Measurements from ENCODE around the gene LAT.
A peak's percentile ranks its signal among the peaks of the same experiment; 100 is the strongest.

Gene LAT

DNA sequence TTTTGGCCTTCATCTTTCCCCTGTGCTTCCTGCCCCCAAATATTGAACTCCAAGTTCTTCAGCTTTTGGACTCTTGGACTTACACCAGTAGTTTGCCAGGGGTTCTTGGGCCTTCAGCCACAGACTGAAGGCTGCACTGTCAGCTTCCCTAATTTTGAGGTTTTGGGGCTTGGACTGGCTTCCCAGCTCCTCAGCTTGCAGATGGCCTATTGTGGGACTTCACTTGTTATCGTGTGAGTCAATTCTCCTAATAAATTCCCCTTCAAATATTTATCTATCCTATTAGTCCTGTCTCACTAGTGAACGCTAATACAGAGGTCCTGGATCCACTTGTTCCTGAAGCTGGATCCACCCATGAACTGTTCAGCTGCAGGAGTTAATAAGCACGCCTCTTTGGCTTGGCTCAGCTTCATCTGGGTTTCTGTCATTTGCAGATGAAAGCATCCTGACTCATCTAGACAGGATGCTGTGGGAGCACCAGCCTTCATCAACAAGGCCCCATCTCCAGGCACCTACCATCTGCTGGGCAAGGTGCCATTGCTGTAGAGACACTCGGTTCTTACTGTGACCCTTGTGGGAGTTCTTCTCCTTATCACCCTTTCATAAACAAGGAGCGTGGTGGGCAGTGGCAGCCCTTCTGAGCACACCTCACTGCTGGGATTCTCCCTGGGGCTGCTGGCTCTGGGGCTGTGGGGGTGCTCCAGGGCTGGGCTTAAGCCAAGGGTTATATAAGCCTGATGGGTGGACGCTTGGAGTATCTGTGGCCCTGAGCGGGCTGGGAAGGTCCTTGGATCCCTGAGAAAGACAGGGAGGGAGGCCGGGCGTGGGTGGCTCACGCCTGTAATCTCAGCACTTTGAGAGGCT lies 23.1 kb downstream of the LAT start:
- DNase-seq (ENCODE audit: low read depth in 2 of 2), result no peak

DNA sequence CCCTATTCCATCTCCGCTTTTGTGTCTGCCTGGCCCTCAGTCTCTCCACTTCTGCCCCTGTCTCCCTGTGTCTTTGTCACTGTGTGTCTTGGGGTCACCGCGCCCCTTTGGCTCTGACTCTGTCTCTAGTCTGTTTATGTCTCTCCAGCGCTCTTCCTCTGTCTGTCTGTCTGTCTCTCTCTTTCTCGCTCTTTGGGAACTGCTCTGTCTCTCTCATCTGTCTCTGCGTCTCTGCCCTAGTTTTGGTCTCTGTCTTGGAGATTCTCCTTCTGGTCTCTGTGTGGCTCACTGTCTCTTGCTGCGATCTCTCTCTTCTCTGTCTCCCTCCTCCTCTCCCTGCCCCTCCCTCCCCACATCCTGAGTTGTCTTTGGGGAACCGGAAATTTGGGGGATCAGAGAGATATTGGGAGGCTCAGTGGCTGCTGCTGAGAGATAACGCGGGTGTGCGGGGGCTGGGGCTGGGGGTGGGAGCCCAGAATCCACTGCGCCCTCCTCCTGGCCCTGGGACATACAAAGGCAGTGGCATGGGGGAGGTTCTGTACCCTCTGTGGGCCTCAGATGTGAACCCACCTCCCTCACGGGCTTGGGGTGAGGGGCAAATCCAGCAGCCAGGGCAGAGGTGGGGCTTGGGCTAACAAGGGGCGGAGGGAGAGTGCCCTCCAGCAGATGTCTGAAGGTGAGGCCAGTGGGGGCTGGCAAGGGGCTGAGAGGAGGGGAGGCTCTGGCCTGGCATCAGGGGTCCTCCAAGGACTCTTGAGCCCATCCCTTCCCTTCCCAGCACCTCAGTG lies 24.4 kb downstream of the LAT start:
- no peak for DNase-seq (ENCODE audit: low read depth in 2 of 2)

DNA sequence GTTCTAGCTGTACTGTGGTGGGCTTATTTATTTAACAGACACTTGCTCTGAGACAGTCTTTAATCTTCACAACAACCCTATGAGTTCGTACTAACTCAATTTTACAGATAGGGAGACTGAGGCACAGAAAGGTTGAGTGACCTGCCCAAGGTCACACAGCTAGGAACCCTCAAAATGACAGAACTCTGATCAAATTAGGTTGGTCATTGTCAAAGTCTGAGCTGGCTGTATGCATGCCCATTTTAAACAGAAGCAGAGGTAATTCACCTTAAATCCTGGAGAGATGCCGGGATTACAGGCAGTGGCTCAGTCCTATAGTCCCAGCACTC lies 24.9 kb downstream of the LAT start:
- no peak for DNase-seq (ENCODE audit: low read depth in 2 of 2)

DNA sequence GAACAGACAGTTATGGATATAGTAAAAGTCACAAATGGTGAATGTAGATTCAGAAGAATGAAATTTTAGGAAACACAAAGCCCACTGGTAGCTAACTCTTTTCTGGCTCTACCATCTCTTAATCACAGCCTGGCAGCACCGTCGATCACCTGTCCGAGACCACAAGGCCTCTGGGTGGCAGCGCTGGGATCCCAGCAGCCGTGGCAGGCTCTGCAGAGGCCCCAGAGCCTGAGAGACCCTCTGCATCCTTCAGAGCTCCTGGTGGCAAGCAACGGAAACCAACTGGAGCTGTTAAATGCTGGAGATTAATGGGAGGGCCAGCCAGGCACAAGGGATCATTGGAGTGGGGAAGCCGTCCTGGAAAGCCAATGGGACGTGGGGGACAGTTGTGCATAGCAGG lies 26.3 kb downstream of the LAT start:
- no peak for DNase-seq (ENCODE audit: low read depth in 2 of 2)

DNA sequence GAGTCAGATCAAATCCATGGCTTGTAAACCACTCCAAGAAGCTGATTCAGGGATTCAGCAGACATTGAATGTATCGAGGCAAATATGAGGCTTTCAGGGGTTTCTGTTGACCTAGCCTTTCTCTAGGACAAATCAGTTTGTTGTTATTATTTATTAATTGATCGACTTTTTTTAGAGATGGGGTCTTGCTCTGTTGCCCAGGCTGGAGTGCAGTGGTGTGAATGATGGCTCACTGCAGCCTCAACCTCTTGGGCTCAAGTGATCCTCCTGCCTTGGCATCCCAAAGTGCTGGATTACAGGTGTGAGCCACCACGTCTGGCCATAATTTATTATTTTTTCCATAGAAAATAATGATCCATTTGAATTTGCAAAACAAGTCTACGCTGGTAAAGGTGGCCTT lies 27.0 kb downstream of the LAT start:
- no peak for DNase-seq (ENCODE audit: low read depth in 2 of 2)

DNA sequence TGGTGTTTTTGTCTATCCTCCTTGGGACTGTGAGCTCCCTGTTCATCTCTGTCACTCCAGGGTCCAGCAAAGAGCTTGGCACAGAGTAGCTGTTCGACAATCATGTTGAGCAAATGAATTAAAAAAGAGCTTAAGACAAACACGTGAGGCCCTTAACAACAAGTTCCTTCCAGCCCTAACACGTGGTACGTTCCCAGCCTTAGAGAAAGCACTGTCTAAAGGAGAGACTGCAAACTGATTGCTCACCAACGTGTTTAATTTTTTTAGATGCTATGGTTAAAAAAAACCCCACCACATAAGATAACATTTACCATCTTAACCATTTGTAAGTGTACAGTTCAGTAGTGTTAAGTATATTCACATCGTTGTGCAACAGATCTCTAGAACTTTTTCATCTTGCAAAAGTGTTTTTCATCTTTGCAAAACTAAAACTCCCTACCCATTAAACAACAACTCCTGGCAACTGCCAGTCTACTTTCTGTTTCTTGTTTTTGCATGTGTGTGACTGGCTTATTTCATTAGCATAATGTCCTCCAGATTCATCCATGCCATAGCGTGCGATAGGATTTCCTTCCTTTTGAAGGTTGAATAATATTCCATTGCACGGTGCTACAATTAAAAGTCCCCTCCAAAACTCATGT lies 28.2 kb downstream of the LAT start:
- DNase-seq (ENCODE audit: low read depth in 2 of 2), result no peak

DNA sequence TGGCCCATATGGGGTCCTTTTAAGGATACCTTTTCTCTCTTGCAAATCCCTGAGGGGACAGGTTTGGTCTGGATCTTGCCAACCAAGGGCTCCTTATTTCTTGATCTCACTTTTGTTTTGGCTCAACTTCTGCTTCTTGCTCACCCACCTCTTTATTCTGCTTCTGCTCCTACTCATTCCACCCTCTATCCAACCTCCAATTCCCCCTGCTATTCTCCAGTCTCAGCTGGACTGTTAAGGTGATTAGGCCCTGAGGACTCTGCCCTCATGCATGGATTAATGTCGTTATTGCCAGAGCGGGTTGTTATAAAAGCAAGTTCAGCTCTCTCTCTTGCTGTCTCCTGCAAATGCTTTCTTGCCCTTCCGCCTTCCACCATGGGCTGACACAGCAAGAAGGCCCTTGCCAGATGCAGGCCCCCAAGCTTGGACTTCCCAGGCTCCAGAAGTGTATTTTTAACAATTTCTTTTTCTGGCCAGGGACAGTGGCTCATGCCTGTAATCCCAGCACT lies 29.8 kb downstream of the LAT start:
- DNase-seq (ENCODE audit: low read depth in 2 of 2), result no peak

DNA sequence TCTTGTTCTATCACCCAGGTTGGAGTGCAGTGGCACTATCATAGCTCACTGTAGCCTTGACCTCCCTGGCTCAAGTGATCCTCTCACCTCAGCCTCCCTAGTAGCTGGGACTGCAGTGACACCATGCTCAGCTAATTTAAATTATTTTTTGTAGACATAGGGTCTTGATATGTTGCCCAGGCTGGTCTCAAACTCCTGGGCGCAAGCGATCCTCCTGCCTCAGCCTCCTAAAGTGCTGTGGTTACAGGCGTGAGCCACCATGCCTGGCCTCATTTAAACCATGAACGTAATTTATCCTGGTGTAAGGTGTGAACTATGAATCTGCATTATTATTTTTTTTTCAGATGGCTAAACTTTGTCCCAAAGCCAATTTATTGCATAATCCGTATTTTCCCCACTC lies 37.3 kb downstream of the LAT start:
- DNase-seq (ENCODE audit: low read depth in 2 of 2), result no peak

DNA sequence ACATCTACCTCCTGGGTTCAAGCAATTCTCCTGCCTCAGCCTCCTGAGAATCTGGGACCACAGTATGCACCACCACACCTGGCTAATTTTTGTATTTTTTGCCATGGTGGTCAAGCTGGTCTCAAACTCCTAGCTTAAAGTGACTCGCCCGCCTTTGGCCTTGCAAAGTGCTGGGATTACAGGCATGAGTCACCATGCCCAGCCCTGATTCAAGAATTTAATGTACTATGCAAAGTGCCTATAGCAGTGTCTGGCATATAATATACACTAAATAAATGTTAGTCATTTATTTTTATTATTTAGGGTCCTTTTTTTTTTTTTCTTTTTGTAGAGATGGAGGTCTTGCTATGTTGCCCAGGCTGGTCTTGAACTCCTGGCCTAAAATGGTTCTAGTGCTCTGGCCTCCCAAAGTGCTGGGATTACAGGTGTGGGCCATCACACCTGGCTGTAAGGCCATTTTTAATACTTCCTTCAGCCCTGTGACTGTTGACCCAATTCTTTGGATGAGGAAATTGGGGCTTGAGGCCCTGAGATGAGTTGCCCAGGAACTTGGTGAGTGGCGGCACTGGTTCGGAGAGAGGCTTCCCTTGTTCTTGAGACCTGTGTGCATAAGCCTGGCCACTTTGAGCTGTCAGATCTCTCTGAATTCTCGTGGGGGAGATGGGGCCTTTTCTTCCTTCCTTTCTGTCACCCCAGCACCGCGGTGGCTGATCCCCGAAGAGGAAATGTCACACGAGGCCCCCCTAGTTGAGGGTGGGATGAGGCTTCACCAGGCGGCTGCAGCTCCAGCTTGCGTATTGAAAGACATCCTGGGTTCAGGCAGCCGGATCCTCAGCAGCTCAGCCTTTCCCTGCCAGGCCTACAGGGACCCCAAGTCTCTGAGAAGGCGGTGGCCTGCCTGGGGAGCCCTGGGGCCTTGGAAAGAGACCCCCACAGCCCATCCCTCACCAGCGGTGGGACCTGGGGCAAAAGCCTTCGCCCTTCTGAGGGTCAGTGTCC lies 38.7 kb downstream of the LAT start:
- no peak for DNase-seq (ENCODE audit: low read depth in 2 of 2)

DNA sequence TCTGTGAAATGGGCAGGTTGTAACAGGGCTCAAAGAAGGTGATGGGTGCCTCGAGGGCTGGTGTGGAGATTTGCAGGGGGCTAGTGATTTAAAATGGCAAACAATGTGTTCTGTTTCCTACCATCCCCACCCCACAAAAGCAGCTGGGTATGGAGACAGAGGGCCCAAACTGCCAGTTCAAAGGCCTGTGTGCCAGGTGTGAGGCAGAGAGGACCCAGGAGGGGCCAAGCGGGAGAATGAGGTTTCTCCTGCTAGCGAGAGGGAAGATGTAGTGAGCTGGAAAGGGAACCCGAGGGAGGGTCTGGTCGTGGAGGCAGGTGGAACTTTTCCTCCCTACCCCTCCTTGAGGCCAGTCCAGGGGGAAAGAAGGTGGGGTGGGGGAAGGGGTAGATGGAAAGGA lies 39.4 kb downstream of the LAT start:
- no peak for DNase-seq (ENCODE audit: low read depth in 2 of 2)

DNA sequence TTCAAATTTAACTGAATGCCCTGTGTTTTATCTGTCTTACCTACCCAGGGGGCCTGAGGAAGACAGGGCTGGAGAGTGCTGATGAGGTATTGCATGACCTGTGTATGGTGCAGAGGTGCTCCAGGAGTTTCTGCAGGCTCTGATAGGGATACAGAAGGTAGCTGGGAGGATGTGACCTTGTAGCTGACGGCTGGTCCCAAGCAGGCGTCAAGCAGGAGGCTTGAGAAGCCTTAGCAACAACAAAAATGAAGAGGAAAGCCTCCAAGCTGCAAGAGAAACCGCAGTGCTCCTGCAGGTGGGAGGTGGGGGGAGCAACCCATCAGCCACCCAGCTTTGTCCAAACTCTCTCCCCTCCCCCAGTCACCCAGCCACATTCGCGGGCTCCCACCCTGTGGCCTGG lies 40.4 kb downstream of the LAT start:
- DNase-seq (ENCODE audit: low read depth in 2 of 2), result no peak

DNA sequence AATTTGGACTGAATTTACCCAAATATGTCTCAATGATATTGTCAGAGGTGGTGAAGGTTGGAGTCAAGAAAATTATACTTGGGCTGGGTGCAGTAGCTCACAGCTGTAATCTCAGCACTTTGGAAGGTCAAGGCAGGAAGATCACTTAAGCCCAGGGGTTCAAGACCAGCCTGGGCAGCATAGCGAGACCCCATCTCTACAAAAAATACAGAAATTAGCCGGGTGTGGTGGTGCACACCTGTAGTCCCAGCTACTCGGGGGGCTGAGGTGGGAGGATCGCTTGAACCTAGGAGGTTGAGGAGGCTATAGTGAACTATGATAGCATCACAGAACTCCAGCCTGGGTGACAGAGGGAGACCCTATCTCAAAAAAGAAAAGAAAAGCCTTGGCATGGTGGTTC lies 40.9 kb downstream of the LAT start:
- DNase-seq (ENCODE audit: low read depth in 2 of 2), result no peak

DNA sequence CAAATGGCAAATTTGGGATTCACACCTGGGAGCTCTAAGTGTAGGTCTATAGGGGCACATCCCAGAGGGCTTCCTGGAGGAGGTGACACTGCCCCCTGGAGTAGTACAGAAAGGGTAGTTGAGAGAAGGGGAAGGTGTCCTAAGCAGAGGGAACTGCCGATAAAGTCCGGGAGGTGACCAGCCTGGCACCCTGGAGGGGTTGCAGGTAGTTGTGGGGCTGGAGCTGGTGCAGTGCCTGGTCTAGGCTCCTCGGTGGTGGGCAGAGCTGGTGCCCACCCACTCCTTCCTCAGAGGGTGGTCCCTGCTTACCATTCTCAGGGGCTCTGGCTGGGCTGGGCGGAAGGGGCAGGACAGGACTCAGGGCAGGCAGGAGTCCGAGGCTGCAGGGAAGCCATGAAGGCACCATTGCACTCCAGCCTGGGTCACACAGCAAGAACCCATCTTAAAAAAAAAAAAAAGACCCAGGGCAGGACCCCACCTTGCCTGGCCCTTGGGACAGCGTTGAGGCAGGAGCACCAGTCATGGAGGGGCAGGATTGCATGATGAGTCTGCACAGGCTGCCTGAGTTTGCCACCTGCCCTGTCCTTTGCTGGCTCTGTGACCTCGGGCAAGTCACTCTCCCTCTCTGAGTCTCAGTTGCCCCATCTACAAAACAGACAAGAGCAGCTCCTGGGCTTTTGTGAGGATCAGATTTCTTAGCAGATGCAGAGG lies 43.8 kb downstream of the LAT start:
- no peak for DNase-seq (ENCODE audit: low read depth in 2 of 2)

DNA sequence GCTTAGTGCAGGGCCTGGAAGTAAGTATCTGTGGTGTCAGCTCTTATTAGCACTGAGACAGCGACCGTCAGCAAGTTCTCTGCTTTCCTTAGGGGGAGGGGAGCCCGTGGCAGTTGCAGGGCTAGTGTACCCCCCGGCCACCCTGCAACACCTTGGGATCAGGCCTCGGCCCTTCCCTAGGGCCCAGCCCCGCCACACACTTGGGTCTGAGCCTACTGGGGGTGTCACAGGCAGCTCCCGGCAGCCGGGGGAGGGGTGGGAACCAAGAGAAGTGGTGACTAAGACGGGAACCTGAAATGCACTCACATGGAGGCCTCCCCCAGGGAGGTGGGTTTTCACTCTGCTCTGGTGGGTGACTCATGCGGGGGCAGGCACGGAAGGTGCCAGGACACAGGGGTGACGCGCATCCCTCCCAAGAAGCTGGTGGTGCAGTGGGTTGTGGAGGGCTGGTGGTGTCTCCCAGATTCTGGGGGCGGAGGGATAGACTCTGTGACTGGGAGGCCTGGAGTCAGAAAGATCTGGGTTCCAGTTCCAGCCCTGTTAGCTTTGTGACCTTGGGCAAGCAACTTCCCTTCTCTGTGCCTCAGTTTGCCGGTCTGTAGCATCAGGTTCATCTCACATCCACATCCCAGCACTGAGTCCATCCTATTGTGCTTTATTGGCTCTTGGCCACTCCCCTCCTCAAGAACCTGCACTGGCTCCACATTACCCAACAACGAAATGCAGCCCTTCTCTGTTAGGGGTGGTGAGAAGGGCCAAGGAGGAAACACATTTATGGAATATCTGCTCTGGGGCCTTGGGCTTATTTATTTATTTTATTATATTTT lies 44.5 kb downstream of the LAT start:
- peak; percentile 70 to 72 for DNase-seq (ENCODE audit: low read depth in 2 of 2)

DNA sequence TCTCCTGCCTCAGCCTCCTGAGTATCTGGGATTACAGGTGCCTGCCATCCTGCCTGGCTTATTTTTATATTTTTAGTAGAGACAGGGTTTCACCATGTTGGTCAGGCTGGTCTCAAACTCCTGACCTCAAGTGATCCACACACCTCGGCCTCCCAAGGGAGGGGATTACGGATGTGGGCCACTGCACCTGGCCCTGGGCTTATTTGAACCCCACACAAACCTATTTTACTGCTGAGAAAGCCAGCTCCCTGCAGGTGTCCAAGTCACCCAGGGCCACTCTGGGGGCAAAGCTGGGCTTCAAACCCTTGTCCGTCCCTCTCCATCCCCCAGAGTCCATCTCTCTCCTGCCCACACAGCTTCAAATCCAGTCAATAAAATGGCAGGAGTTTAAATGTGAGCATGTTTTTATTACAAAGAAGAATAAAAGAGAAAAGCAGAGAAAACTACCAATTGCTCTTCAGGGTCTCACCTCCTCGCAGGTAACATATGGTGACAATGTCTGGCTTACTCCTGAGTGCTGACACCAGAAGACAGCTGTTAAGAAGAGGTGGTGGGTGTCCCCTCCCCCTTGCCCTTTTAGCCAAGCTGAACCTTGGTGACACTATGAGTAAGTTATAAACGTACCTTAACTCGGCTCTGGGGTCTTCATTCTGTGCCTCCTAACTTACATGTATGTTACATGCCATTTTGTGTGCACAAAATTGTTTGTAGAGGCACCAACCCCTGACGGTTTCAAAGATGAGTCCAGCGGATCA lies 45.4 kb downstream of the LAT start:
- no peak for DNase-seq (ENCODE audit: low read depth in 2 of 2)

All from fibroblast of skin of left biceps (primary cell).